Upper lobe of left lung (tissue), 4 donors: ENCODE data around the gene RRAD.

ENCODE experiments used
- CTCF ChIP-seq, 6 experiments: fragments of 450-650 bp in 4 of 6; fragments of 200-600 bp in 2 of 6; sonication (generic) in 2 of 6; IDR thresholded peaks; one replicate each; pipeline ENCODE4 v1.5.1; 2016 to 2019; ENCODE audit warnings: antibody characterized with exemption in 6 of 6
- EP300 ChIP-seq, 4 donors: sonication (generic); formaldehyde crosslinking; IDR thresholded peaks; one replicate each; pipeline ENCODE4 v1.5.1; 2017; ENCODE audit warnings: antibody characterized with exemption in 4 of 4, control low read depth in 2 of 4

- TF ChIP-seq CTCF (IDR thresholded peaks at IDR 0.05): peak; percentile 88 to 95 (median 94)
- TF ChIP-seq EP300 (IDR thresholded peaks at IDR 0.05): no peak
Measured at GRCh38 chr16:66872943-66873684, 52.2 kb downstream of the RRAD start.
